Measurements from ENCODE around the gene YARS1. TPM values are rescaled to one million over a fixed set of nuclear protein-coding genes. Genes with fewer than 3 reads are reported as not detected.

The YARS1 gene
- total and polyA plus RNA-seq, 2 of the 13 experiments (the other 11 are each of a cell fraction or from before 2014, with no cell fraction given), result 50.1 to 113 TPM

- Histone ChIP-seq H3K27me3 (ENCODE audit: control insufficient read depth in 1 of 2, insufficient read depth in 2 of 2, low read length in 2 of 2) (no peaks in the 10 kb centered on the region), H3K79me2 (ENCODE audit: insufficient read depth, low read length) (peaks cover 23% of the 10 kb centered on the region), H3K4me3 (replicated peaks in 1 of 3; ENCODE audit: insufficient read depth in 1 of 3, low read depth in 2 of 3, low read length in 3 of 3) (no peak overlapping the region), H3K4me1 (ENCODE audit: insufficient read depth, low read length) (peaks cover 29% of the 10 kb centered on the region), H3K4me2 (ENCODE audit: low read depth, low read length) (no peak overlapping the region), H2AFZ (ENCODE audit: low read length) (no peak overlapping the region), H3K9ac (ENCODE audit: insufficient read depth, low read depth, low read length) (no peak overlapping the region), H3K36me3 (replicated peaks in 1 of 2; ENCODE audit: control insufficient read depth in 1 of 2, insufficient read depth in 2 of 2, low read length in 2 of 2) (peaks cover 3 to 7% of the 10 kb centered on the region in 2 experiments; a peak in 2 of 5 replicates), H3K9me3 (ENCODE audit: low read length) (no peaks in the 10 kb centered on the region), H4K20me1 (ENCODE audit: insufficient read depth, low read length) (no peaks in the 10 kb centered on the region), H3K27ac (ENCODE audit: extremely low read length, insufficient read depth, low read length) (no peak overlapping the region)
- ChIA-PET POLR2A (no interaction called here), CTCF (ENCODE audit: low intra/inter-chr PET ratio, low total read pairs) (no interaction called here)
- FAIRE-seq (no peak), ATAC-seq (no peak), DNase-seq (ENCODE audit: low spot score) (no peak)
- in situ Hi-C loops (cut with HindIII; ENCODE audit: extremely low pct_ligation_motif_present, low pct_unique_long_range_greater_than_20kb) (no loop called here), intact Hi-C loops (cut with micrococcal nuclease; ENCODE audit: unreplicated experiment) (no loop called here)
- no TSS peak for BruUV-seq (replicated peaks)
- no peak for TF ChIP-seq ZNF784 (CRISPR knock-in tag; IDR thresholded peaks at IDR 0.05; ENCODE audit: borderline replicate concordance)
- no peak for TF ChIP-seq ZNF616 (CRISPR knock-in tag; IDR thresholded peaks at IDR 0.05; ENCODE audit: low read depth)
- TF ChIP-seq ZNF777 (CRISPR knock-in tag; IDR thresholded peaks at IDR 0.05), result no peak
- TF ChIP-seq MED13 (CRISPR knock-in tag; IDR thresholded peaks at IDR 0.05), result no peak
- no peak for TF ChIP-seq ATF2 (CRISPR knock-in tag; IDR thresholded peaks at IDR 0.05)
- no peak for TF ChIP-seq ZNF7 (CRISPR knock-in tag; IDR thresholded peaks at IDR 0.05)
- WGBS (ENCODE audit: low lambda C conversion rate), result over 99% methylated on average over 7 of the region's 66 CpGs
These were observed 63.4 kb downstream of the YARS1 start for GRCh38 chr1:32753532-32754316.

Measured in HepG2 (cell line).